Anterior cingulate cortex (tissue), 58 donors: Measurements from ENCODE around the gene MGMT.

Experiments
- DNase-seq, 58 donors: peaks; one replicate each; lab custom pipeline; 2025; lab: John Stamatoyannopoulos, UW

The MGMT gene

GRCh38 chr10:129717816-129718547 is 250.9 kb downstream of the MGMT start:
- DNase-seq, result no peak

DNA sequence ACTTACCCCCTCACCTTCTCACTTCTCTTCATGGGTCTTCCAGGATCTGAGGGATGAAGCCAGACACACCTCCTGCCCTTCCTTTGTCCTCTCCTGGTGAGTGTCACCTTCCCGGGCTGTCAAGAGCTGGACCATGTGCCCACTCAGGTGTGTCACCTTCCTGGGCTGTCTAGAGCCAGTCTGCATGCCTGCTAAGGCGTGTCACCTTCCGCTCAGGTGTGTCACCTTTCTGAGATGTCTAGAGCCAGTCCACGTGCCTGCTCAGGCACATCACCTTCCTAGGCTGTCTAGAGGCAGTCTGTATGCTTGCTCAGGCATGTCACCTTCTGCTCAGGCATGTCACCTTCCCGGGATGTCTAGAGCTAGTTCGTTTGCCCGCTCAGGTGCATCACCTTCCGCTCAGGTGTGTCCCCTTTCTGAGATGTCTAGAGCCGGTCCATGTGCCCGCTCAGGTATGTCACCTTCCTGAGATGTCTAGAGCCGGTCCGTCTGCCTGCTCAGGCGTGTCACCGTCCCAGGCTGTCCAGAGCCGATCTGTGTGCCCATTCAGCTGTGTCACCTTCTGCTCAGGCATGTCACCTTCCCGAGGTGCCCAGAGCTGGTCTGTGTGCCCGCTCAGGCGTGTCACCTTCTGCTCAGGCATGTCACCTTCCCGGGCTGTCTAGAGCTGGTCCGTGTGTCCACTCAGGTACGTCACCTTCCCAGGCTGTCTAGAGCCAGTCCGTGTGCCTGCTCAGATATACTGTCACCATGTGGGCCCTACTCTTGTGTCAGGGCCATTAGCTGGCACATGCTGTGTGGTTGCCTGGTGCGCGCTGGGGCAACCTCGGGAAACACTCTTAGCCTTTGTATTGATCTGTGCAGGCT is 251.7 kb downstream of the MGMT start:
- no peak for DNase-seq

- no peak for DNase-seq
Observed at GRCh38 chr10:129719415-129719739, 252.3 kb downstream of the MGMT start.

DNA sequence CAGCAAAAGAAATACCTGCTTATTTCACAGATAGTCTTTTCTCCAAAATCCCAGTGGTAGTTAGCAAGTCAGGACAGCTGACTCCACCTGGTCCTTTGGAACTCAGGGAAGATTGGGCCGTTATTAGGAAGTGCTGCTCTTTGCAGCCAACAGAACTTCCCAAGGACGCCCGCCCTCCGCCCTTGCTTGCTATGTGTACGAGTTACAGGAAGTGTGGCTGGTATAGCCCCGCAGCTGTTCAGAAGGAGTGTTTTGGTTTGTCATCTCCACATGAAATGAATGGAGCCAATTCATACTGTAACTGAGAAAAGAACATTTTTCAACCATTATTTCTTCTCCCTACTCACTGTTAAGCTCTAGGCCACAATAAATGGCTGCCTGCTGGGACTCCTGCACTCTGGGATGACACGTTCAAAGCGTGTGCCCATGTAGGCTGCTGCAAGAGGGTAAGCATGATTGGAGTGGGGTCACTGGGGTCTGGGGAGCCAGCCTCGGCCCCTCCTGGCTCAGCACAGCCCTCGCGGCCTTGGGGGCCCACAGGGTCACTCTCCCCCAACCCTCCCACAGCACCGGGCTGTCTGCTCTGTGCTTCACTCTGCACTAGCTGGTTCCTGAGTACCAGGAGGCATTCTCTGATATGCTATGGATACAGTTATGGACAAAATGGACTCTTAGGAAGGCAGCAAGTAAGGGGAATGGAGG is 253.0 kb downstream of the MGMT start:
- no peak for DNase-seq

GRCh38 chr10:129725011-129725410 is 258.0 kb downstream of the MGMT start:
- DNase-seq, result no peak

GRCh38 chr10:129725482-129725881 is 258.4 kb downstream of the MGMT start:
- no peak for DNase-seq

DNA sequence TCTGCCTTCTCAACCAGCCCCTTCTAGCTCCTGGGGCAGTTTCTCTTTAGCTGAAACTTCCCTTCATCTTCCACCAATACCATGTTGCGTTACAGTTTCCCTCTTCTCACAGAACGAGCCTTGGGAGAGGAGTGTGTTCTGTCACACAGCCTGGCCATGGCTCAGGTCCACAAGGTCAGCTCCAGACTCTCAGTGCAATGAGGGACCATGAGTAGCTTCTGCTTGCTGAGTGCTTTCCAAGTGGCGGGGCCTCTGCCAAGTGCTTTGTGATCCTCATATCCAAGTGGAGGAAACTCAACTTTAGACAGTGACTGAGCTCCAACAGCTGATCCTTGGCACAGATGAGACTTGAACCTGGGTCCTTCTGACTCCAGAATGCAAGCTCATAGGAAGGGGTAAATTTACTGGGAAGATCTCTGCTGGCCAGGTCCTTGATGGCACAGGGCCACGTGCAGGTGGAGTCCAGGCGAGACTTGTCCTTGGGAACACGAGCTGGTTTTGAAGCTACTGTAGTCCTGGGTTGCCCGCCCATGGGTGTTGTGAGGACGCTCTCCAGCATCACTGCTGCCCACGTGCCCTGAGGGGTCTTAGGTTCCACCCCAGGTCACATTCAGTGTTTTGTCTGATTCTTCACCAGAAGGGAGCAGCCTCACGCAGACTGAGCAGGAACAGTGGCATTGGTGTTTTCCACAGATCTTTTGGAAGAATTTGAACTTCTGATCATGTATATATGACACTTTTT is 259.0 kb downstream of the MGMT start:
- no peak for DNase-seq

DNA sequence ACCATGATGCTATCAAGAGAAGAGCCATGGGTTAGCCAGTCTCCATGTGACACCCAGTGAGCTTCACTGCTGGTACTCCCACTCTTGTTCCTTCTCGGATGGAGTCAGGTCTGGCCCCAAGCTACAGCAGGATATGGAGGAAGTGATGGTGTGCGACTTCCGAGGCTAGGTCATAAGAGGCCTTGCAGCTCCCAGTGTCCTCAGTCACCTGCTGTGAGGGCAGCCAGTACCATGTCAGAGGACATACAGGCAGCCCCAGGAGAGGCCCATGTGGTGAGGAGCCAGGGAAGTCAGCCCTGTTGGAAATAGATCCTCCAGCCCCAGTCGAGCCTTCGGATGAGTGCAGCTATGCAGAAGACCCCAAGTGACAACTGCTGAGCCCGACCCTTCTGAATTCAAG is 260.0 kb downstream of the MGMT start:
- DNase-seq, result no peak

DNA sequence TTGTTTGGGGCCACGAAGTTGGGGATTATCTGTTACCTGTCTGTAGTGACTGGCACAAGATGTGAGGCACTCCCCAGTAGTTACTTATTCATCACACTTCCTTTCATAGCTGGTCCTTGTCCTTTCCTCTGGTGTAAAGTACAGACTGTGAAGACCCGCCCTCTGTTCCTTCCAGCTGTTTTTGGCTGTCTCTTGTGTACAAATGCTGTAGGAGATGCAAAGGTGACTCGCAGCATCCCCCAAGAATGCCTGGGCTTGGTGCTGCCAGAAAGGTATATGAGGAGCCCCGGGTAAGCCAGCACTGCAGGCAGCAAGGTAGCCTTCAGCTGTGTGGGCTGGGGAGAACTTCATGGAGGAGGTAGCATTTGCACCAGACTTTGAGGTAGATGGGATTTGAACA is 260.5 kb downstream of the MGMT start:
- DNase-seq, result no peak

- no peak for DNase-seq
Observed at GRCh38 chr10:129728246-129728820, 261.3 kb downstream of the MGMT start.

DNA sequence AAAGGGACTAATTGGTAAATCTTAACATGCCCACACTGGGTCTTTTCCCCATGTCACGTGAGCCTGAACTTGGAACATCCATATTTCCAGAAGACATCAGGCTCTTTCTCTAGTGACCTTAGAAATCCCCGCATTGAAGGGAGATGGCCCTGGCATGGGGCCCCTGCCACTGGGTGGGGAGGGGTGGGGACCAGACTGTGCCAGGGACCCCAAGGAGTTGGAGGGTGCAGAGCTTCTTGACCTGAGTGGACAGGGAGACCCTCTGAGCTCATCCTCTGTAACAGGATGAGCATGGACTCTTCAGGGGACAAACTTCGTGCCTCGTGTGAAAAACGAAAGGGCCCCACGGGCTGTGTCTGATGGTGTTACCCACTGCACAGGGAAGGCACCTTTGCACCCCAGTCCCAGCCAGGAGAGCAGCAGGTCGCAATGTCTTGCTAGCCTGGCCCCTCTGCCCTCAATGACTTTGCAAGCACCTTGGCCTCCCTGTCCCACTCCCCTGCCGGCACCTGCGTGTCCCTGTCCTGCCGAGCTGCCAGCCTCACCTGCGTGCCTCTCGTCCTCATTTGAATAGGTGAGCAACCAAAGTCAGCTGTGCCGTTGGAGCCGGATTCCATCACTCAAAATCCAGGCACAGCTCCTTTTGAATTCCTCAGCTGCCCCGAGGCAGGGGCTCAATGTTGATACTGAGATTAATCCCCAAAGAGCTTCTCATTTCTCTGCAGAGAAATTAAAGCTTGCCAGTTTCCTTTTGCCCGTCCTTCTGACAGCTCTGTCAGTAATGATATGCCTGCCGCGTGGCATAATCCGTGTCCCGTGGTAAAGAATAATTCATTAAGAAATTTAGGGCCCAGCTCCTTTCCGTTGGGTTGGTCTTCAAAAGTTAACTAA is 262.1 kb downstream of the MGMT start:
- no peak for DNase-seq

DNA sequence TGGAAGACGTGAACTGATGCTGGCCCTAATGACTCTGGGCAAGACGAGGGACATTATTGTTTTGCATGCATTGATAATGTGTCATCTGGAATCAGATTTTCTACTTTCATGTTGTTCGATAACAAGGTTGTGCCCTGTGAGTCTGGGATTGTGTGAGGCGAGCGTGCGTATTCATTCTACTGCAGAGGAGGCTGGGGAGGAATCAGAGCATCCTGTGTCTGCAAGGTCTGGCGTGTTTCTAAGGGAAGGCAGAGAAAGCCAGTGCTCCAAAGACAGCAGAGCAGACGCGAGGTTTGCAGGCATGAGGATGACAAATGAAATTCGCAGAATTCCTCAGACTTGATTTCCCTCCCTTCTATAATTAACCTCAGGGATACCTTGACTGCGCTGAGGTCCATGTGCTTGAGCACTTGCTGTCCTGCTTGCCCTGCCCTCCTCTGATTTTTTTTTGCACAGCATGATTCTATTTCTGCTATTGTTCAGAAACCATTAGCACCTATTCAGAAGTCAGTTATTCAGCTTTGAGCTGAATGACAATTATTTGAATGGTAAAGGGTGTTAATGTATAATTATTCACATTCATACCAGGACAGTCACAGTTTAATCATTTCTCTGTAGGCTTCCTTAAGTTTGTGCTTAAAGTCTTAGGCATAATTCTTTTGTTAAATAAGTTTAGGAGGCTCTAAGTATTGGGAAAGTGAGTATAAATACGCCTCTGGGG is 263.4 kb downstream of the MGMT start:
- DNase-seq, result no peak

- no peak for DNase-seq
Observed at GRCh38 chr10:129730993-129731325, 263.9 kb downstream of the MGMT start.

- DNase-seq, result no peak
Observed at GRCh38 chr10:129740532-129741279, 273.7 kb downstream of the MGMT start.

DNA sequence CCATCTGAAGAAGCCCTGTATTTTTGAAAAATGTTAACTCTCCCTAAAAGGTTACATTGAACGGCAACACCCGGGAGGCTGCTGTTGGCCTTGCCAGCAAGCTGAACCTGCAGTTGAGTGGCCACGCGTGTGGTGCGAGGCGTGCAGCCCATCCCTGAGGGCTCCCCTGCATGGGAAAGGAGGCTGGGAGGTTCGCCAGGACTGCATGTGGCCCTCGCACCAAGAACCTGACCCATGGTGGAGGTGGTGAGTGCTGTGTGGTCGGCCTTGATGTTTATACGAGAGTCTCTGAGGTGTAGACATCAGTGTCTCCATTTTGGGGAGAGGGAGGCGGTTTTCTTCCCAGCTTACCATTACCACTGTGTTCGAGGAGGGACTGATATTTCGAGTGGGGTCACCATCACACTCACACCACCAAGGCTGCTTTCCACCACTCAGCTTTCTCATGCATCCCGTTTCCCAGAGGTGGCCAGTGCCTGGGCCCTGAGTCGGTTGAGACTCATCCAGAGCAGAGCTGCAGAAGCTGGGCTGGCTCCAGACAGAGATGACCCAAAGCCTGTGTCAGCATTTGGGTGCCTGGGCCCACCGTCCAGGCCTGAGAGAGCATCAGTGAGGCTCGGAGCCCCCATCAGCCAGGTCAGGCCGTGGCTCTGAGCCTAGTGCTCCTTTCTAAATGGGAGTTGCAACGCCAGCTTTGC is 274.4 kb downstream of the MGMT start:
- no peak for DNase-seq

DNA sequence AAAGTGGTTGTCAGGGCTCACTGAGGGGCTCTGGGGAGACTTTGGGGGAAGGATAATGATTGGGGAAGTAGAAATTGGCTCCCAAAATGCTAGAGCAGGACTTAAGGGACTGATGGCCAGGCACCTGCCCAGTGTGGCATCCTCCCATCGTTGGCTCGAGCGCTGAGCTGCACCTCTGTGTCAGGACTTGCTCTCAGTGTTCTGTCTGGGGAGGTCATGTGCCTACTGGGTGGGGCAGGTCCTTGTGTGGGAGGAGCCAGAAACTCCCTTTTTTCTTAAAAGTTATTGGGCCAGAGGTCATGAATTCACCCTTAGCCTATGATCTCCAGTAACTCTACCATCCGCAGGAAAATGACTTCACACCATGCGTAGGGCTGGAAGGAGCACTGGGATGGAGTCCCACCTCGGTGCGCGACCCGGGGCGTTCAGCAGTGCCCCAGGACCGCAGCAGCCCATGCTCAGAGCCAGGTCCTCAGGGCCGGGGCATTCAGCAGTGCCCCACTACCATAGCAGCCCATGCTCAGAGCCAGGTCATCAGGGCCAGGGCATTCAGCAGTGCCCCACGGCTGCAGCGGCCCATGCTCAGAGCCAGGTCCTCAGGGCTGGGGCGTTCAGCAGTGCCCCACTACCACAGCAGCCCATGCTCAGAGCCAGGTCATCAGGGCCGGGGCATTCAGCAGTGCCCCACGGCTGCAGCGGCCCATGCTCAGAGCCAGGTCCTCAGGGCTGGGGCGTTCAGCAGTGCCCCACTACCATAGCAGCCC is 275.1 kb downstream of the MGMT start:
- DNase-seq, result no peak
